ENCODE data around the gene FAM200B.

The FAM200B gene

GRCh38 chr4:15655223-15656037 lies 26.2 kb upstream of the FAM200B start, which contains the start of gene FBXL5:
TSS of gene FBXL5 (minus strand) at chr4:15655357. CDS start at chr4:15655287, 70 bp downstream.
- Histone ChIP-seq H3K4me1 (ENCODE audit: control insufficient read depth, insufficient read depth, low read length) (peaks cover 15% of the 10 kb centered on the region), H3K36me3 (ENCODE audit: control insufficient read depth, insufficient read depth, low read length) (no peaks in the 10 kb centered on the region), H3K27me3 (ENCODE audit: control insufficient read depth, insufficient read depth, low read length) (no peaks in the 10 kb centered on the region)

GRCh38 chr4:15656038-15656470 lies 25.6 kb upstream of the FAM200B start:
- peak overlapping the region; percentile 60 for H3K4me3 ChIP-seq (ENCODE audit: low read length)
- H3K4me1 ChIP-seq (ENCODE audit: control insufficient read depth, insufficient read depth, low read length), result peaks cover 15% of the 10 kb centered on the region
- peak overlapping the region; percentile 96 for H3K9ac ChIP-seq (ENCODE audit: low read length)
- H3K27me3 ChIP-seq (ENCODE audit: control insufficient read depth, insufficient read depth, low read length), result no peaks in the 10 kb centered on the region
- H3K9me3 ChIP-seq (ENCODE audit: control insufficient read depth, low read length), result no peaks in the 10 kb centered on the region
- H3K36me3 ChIP-seq (ENCODE audit: control insufficient read depth, insufficient read depth, low read length), result no peaks in the 10 kb centered on the region

More at GRCh38 chr4:15655223-15656037, 26.2 kb upstream of the FAM200B start, which contains the start of gene FBXL5:
- Histone ChIP-seq H3K9me3 (ENCODE audit: control insufficient read depth, low read length) (no peaks in the 10 kb centered on the region), H3K4me3 (ENCODE audit: low read length) (peak within 1 kb of the TSS; percentile 94), H3K9ac (ENCODE audit: low read length) (peak within 1 kb of the TSS; percentile 96)

- no peak overlapping the region for H3K9ac ChIP-seq (ENCODE audit: low read length)
- H3K9me3 ChIP-seq (ENCODE audit: control insufficient read depth, low read length), result no peaks in the 10 kb centered on the region
- no peak overlapping the region for H3K4me3 ChIP-seq (ENCODE audit: low read length)
- no peaks in the 10 kb centered on the region for H3K36me3 ChIP-seq (ENCODE audit: control insufficient read depth, insufficient read depth, low read length)
- H3K27me3 ChIP-seq (ENCODE audit: control insufficient read depth, insufficient read depth, low read length), result no peaks in the 10 kb centered on the region
- H3K4me1 ChIP-seq (ENCODE audit: control insufficient read depth, insufficient read depth, low read length), result peaks cover 10% of the 10 kb centered on the region
Measured at GRCh38 chr4:15657366-15657765, 24.3 kb upstream of the FAM200B start.

GRCh38 chr4:15658136-15658770 lies 23.4 kb upstream of the FAM200B start:
- Histone ChIP-seq H3K4me1 (ENCODE audit: control insufficient read depth, insufficient read depth, low read length) (peaks cover 8% of the 10 kb centered on the region), H3K36me3 (ENCODE audit: control insufficient read depth, insufficient read depth, low read length) (no peaks in the 10 kb centered on the region), H3K4me3 (ENCODE audit: low read length) (no peak overlapping the region), H3K27me3 (ENCODE audit: control insufficient read depth, insufficient read depth, low read length) (no peaks in the 10 kb centered on the region), H3K9ac (ENCODE audit: low read length) (no peak overlapping the region), H3K9me3 (ENCODE audit: control insufficient read depth, low read length) (no peaks in the 10 kb centered on the region)

GRCh38 chr4:15658781-15659180 lies 22.8 kb upstream of the FAM200B start:
- Histone ChIP-seq H3K9me3 (ENCODE audit: control insufficient read depth, low read length) (no peaks in the 10 kb centered on the region), H3K36me3 (ENCODE audit: control insufficient read depth, insufficient read depth, low read length) (no peaks in the 10 kb centered on the region), H3K4me1 (ENCODE audit: control insufficient read depth, insufficient read depth, low read length) (peaks cover 8% of the 10 kb centered on the region), H3K9ac (ENCODE audit: low read length) (no peak overlapping the region), H3K4me3 (ENCODE audit: low read length) (no peak overlapping the region), H3K27me3 (ENCODE audit: control insufficient read depth, insufficient read depth, low read length) (no peaks in the 10 kb centered on the region)

GRCh38 chr4:15659768-15660570 lies 21.7 kb upstream of the FAM200B start:
- H3K4me1 ChIP-seq (ENCODE audit: control insufficient read depth, insufficient read depth, low read length), result peaks cover 8% of the 10 kb centered on the region
- H3K9ac ChIP-seq (ENCODE audit: low read length), result no peak overlapping the region
- H3K27me3 ChIP-seq (ENCODE audit: control insufficient read depth, insufficient read depth, low read length), result no peaks in the 10 kb centered on the region
- H3K4me3 ChIP-seq (ENCODE audit: low read length), result no peak overlapping the region
- no peaks in the 10 kb centered on the region for H3K9me3 ChIP-seq (ENCODE audit: control insufficient read depth, low read length)
- no peaks in the 10 kb centered on the region for H3K36me3 ChIP-seq (ENCODE audit: control insufficient read depth, insufficient read depth, low read length)

GRCh38 chr4:15665753-15666365 lies 15.8 kb upstream of the FAM200B start:
- Histone ChIP-seq H3K4me3 (ENCODE audit: low read length) (no peak overlapping the region), H3K9ac (ENCODE audit: low read length) (no peak overlapping the region), H3K36me3 (ENCODE audit: control insufficient read depth, insufficient read depth, low read length) (no peaks in the 10 kb centered on the region), H3K4me1 (ENCODE audit: control insufficient read depth, insufficient read depth, low read length) (peaks cover 4% of the 10 kb centered on the region), H3K27me3 (ENCODE audit: control insufficient read depth, insufficient read depth, low read length) (no peaks in the 10 kb centered on the region), H3K9me3 (ENCODE audit: control insufficient read depth, low read length) (no peaks in the 10 kb centered on the region)

- Histone ChIP-seq H3K27me3 (ENCODE audit: control insufficient read depth, insufficient read depth, low read length) (no peaks in the 10 kb centered on the region), H3K36me3 (ENCODE audit: control insufficient read depth, insufficient read depth, low read length) (no peaks in the 10 kb centered on the region), H3K9me3 (ENCODE audit: control insufficient read depth, low read length) (no peaks in the 10 kb centered on the region), H3K4me3 (ENCODE audit: low read length) (no peak overlapping the region), H3K4me1 (ENCODE audit: control insufficient read depth, insufficient read depth, low read length) (peaks cover 4% of the 10 kb centered on the region), H3K9ac (ENCODE audit: low read length) (no peak overlapping the region)
Measured at GRCh38 chr4:15667006-15667405, 14.6 kb upstream of the FAM200B start.

- Histone ChIP-seq H3K9me3 (ENCODE audit: control insufficient read depth, low read length) (no peaks in the 10 kb centered on the region), H3K4me3 (ENCODE audit: low read length) (no peak overlapping the region), H3K27me3 (ENCODE audit: control insufficient read depth, insufficient read depth, low read length) (no peaks in the 10 kb centered on the region), H3K9ac (ENCODE audit: low read length) (no peak overlapping the region), H3K4me1 (ENCODE audit: control insufficient read depth, insufficient read depth, low read length) (peaks cover 4% of the 10 kb centered on the region), H3K36me3 (ENCODE audit: control insufficient read depth, insufficient read depth, low read length) (no peaks in the 10 kb centered on the region)
Measured at GRCh38 chr4:15668566-15669435, 12.8 kb upstream of the FAM200B start.

- Histone ChIP-seq H3K27me3 (ENCODE audit: control insufficient read depth, insufficient read depth, low read length) (no peaks in the 10 kb centered on the region), H3K36me3 (ENCODE audit: control insufficient read depth, insufficient read depth, low read length) (no peaks in the 10 kb centered on the region), H3K9me3 (ENCODE audit: control insufficient read depth, low read length) (no peaks in the 10 kb centered on the region), H3K4me1 (ENCODE audit: control insufficient read depth, insufficient read depth, low read length) (peaks cover 4% of the 10 kb centered on the region), H3K9ac (ENCODE audit: low read length) (no peak overlapping the region), H3K4me3 (ENCODE audit: low read length) (no peak overlapping the region)
Measured at GRCh38 chr4:15670576-15670975, 11.1 kb upstream of the FAM200B start.

- Histone ChIP-seq H3K4me1 (ENCODE audit: control insufficient read depth, insufficient read depth, low read length) (peaks cover 1% of the 10 kb centered on the region), H3K36me3 (ENCODE audit: control insufficient read depth, insufficient read depth, low read length) (no peaks in the 10 kb centered on the region)
Measured at GRCh38 chr4:15672101-15672500, 9.5 kb upstream of the FAM200B start.

More at GRCh38 chr4:15672101-15672500, 9.5 kb upstream of the FAM200B start:
- Histone ChIP-seq H3K9ac (ENCODE audit: low read length) (no peak overlapping the region), H3K4me3 (ENCODE audit: low read length) (no peak overlapping the region), H3K9me3 (ENCODE audit: control insufficient read depth, low read length) (no peaks in the 10 kb centered on the region), H3K27me3 (ENCODE audit: control insufficient read depth, insufficient read depth, low read length) (no peaks in the 10 kb centered on the region)
